Common myeloid progenitor, CD34-positive (primary cell): ENCODE measurements around the gene SLC15A1.

Experiments used
- CTCF ChIA-PET: fragments of 350-600 bp; sonication (Branson Sonifier 250); formaldehyde crosslinking; loops from one replicate; lab custom pipeline; 2021; ENCODE audit warnings: antibody characterized with exemption; lab: Charles Lee
- POLR2A ChIA-PET: fragments of 350-600 bp; sonication (Branson Sonifier 250); formaldehyde crosslinking; loops from one replicate; lab custom pipeline; 2021; ENCODE audit warnings: antibody characterized with exemption; lab: Charles Lee
- DNase-seq, 3 donors: peaks; one replicate each; pipeline versions ENCODE4 v3.0.0 to v3.0.0-alpha.2; 2013
- H3K27ac ChIP-seq, 2 experiments: 1 replicate in 1 of 2; 2 replicates in 1 of 2; pipeline ENCODE4 v1.7.0; 2013; ENCODE audit warnings: inconsistent platforms in 2 of 2, low read length in 2 of 2, mild to moderate bottlenecking in 2 of 2, low read depth in 1 of 2, moderate library complexity in 1 of 2; ENCODE audit not compliant: severe bottlenecking in 2 of 2, insufficient read depth in 1 of 2, poor library complexity in 1 of 2
- H3K27me3 ChIP-seq, 5 experiments: replicated peaks in 2 of 5; 1 replicate in 3 of 5; 2 replicates in 2 of 5; pipeline versions ENCODE4 v1.6.1 to v1.7.0; 2013; ENCODE audit warnings: low read length in 4 of 5, mild to moderate bottlenecking in 2 of 5, moderate library complexity in 2 of 5, inconsistent platforms in 1 of 5; ENCODE audit not compliant: insufficient read depth in 5 of 5, control insufficient read depth in 4 of 5
- H3K36me3 ChIP-seq, 4 experiments: 1 replicate in 2 of 4; 2 replicates in 2 of 4; pipeline versions ENCODE4 v1.6.1 to v1.7.0; 2013; ENCODE audit warnings: low read length in 3 of 4, control low read depth in 1 of 4, mild to moderate bottlenecking in 1 of 4; ENCODE audit not compliant: control insufficient read depth in 4 of 4, insufficient read depth in 4 of 4
- H3K4me1 ChIP-seq, 4 experiments: 1 replicate in 3 of 4; 2 replicates in 1 of 4; pipeline versions ENCODE4 v1.6.1 to v1.7.1; 2013; ENCODE audit warnings: low read length in 3 of 4, mild to moderate bottlenecking in 3 of 4, control low read depth in 1 of 4, inconsistent platforms in 1 of 4, moderate library complexity in 1 of 4; ENCODE audit not compliant: control insufficient read depth in 4 of 4, insufficient read depth in 4 of 4; ENCODE audit errors: control extremely low read depth in 1 of 4
- H3K4me3 ChIP-seq, 7 experiments: 1 replicate in 4 of 7; 2 replicates in 3 of 7; pipeline versions ENCODE4 v1.5.1 to v1.7.0; 2013; ENCODE audit warnings: mild to moderate bottlenecking in 7 of 7, low read length in 6 of 7, moderate library complexity in 6 of 7, inconsistent platforms in 2 of 7, low read depth in 2 of 7, control low read depth in 1 of 7; ENCODE audit not compliant: insufficient read depth in 4 of 7, control insufficient read depth in 1 of 7; ENCODE audit errors: extremely low read depth in 1 of 7
- H3K9me3 ChIP-seq, 5 experiments: 1 replicate in 4 of 5; 2 replicates in 1 of 5; pipeline versions ENCODE4 v1.6.1 to v1.7.1; 2013; ENCODE audit warnings: low read length in 4 of 5, mild to moderate bottlenecking in 2 of 5, inconsistent platforms in 1 of 5, low read depth in 1 of 5, moderate library complexity in 1 of 5; ENCODE audit not compliant: control insufficient read depth in 4 of 5, insufficient read depth in 2 of 5; ENCODE audit errors: control extremely low read depth in 1 of 5
- WGBS: methylation state at CpG from one replicate; pipeline ENCODE4 v1.1.5; 2013; ENCODE audit not compliant: insufficient coverage; 5-methylcytosine and 5-hydroxymethylcytosine counted together

Gene SLC15A1

GRCh38 chr13:98707281-98707999, 45.0 kb downstream of the SLC15A1 start:
- Histone ChIP-seq H3K4me3 (no peak overlapping the region), H3K36me3 (no peaks in the 10 kb centered on the region), H3K9me3 (peaks cover 0 to 1% (median 0%) of the 10 kb centered on the region in 5 experiments), H3K27ac (no peak overlapping the region), H3K27me3 (peaks cover 0 to 7% (median 7%) of the 10 kb centered on the region in 5 experiments), H3K4me1 (no peaks in the 10 kb centered on the region)
- ChIA-PET POLR2A (no interaction called here), CTCF (no interaction called here)
- DNase-seq = no peak
- WGBS = 96% methylated on average over 2 of the region's 7 CpGs

DNA sequence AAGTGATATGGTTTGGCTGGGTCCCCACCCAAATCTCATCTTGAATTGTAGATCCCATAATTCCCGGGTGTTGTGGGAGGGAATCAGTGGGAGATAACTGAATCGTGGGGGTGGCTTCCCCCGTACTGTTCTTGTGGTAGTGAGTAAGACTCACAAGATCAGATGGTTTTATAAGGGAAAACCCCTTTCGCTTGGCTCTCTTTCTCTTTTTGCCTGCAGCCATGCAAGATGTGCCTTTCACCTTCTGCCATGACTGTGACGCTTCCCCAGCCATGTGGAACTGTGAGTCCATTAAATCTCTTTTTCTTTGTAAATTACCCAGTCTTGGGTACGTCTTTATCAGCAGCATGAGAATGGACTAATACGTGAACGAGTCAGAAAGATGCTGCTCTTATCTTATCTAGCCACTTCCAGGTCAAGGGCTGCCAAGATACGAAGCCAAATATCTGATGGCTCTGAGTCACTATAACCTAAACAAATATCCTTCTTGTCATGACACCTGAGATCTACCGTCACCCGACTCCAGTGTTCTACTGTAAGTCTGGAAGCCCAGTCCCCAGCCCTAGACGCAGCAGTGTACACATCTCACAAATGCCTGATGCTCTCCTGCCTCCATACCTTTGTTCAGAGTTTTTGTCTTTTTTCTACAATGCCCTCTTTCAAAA, 45.9 kb downstream of the SLC15A1 start:
- DNase-seq = no peak
- H3K27me3 ChIP-seq = peaks cover 0 to 7% (median 7%) of the 10 kb centered on the region in 5 experiments
- ChIA-PET POLR2A (no interaction called here), CTCF (no interaction called here)
- H3K4me1 ChIP-seq = no peaks in the 10 kb centered on the region
- no peaks in the 10 kb centered on the region for H3K36me3 ChIP-seq
- no peak overlapping the region for H3K27ac ChIP-seq
- H3K4me3 ChIP-seq = no peak overlapping the region
- WGBS = 88% methylated on average over 11 of the region's 12 CpGs
- H3K9me3 ChIP-seq = peaks cover 0 to 1% (median 0%) of the 10 kb centered on the region in 5 experiments

DNA sequence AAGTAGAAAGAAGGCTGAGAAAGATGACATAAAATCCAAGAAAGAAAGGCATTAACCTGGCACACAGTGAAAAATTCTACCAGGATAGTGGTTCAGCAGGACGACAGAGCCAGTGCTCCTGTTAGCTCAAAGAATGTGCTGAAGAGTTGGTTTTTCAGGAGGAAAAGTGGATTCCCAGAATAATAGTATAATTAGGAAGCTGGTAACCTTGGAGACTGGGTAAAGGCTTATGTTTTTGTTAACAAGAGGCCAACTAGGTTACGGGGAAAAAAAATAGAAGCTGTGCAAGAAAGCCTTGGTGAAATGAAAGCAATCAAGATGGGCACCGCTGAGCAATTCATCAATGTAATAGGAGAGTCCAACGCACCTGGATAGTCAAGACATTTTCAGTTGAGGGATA, 54.7 kb downstream of the SLC15A1 start:
- WGBS = 94% methylated on average over 3 of the region's 4 CpGs
- ChIA-PET POLR2A (no interaction called here), CTCF (no interaction called here)

DNA sequence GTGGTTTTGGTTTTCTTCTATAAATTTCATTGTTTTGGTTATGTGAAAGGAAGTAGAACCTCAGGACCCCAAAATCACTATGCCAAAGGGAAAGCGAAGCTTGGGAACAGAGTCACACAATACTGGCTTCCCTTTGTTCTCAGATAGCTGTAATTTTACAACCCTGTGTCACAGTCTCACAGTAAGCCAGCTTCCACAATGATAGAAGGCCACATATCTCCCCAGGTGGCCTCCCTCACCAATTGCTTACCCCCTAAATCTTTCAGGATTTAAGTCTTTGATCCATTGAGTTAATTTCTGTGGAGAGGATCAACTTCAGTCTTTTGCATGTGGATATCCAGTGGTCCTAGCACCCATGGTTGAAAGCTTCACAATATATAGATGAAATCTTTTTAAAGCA, 58.7 kb downstream of the SLC15A1 start:
- CTCF ChIA-PET = no interaction called here
- WGBS = no CpG with 5 or more reads among the region's 1 CpG
- DNase-seq = no peak
- no peak overlapping the region for H3K4me3 ChIP-seq
- no peaks in the 10 kb centered on the region for H3K4me1 ChIP-seq
- H3K36me3 ChIP-seq = no peaks in the 10 kb centered on the region
- H3K9me3 ChIP-seq = no peaks in the 10 kb centered on the region
- POLR2A ChIA-PET = no interaction called here
- no peak overlapping the region for H3K27ac ChIP-seq
- H3K27me3 ChIP-seq = no peaks in the 10 kb centered on the region

More for the DNA sequence above, 54.7 kb downstream of the SLC15A1 start:
- no peak for DNase-seq
- H3K36me3 ChIP-seq = no peaks in the 10 kb centered on the region
- H3K27ac ChIP-seq = no peak overlapping the region
- no peaks in the 10 kb centered on the region for H3K4me1 ChIP-seq
- no peak overlapping the region for H3K4me3 ChIP-seq
- peaks cover 0 to 5% (median 0%) of the 10 kb centered on the region in 5 experiments for H3K27me3 ChIP-seq
- H3K9me3 ChIP-seq = no peaks in the 10 kb centered on the region

- H3K4me1 ChIP-seq = no peaks in the 10 kb centered on the region
- no peaks in the 10 kb centered on the region for H3K36me3 ChIP-seq
- no peaks in the 10 kb centered on the region for H3K9me3 ChIP-seq
- H3K4me3 ChIP-seq = no peak overlapping the region
- no peaks in the 10 kb centered on the region for H3K27me3 ChIP-seq
- CTCF ChIA-PET = interaction anchor here (1.1 to 1.4 kb wide), 2 partner anchors 20 to 588 kb away, joined by 3 to 4 read pairs; no protein-coding TSS in a partner anchor
- 79% methylated on average over 3 of the region's 4 CpGs for whole genome bisulfite sequencing
- DNase-seq = no peak
- POLR2A ChIA-PET = interaction anchor here (0.9 kb wide), 1 partner anchor 10 kb away, joined by 5 read pairs; no protein-coding TSS in a partner anchor
- no peak overlapping the region for H3K27ac ChIP-seq
Observed at GRCh38 chr13:98691360-98691759, 61.1 kb downstream of the SLC15A1 start.

GRCh38 chr13:98690348-98691022, 62.0 kb downstream of the SLC15A1 start:
- Histone ChIP-seq H3K27me3 (peaks cover 0 to 4% (median 0%) of the 10 kb centered on the region in 5 experiments), H3K4me1 (no peaks in the 10 kb centered on the region), H3K27ac (no peak overlapping the region), H3K9me3 (no peaks in the 10 kb centered on the region), H3K36me3 (no peaks in the 10 kb centered on the region), H3K4me3 (no peak overlapping the region)
- WGBS = 92% methylated on average over 14 of the region's 15 CpGs
- CTCF ChIA-PET = interaction anchor here (1.2 to 1.4 kb wide), 2 partner anchors 17 to 19 kb away, joined by 4 read pairs; no protein-coding TSS in a partner anchor
- POLR2A ChIA-PET = interaction anchor here (0.6 kb wide), 1 partner anchor 132 kb away, joined by 5 read pairs; no protein-coding TSS in a partner anchor
- no peak for DNase-seq
